WERI-Rb-1 (cell line): ENCODE results near the gene ALOXE3.
"Not testable (repeated sequence)": the region's sequence is repeated elsewhere in the genome, so short reads cannot be mapped to it uniquely, and the experiment has no call there.

Source experiments
- DNase-seq: peaks from one replicate; pipeline ENCODE4 v3.0.0-alpha.2; 2020
- H3K27ac ChIP-seq: fragments of 250-450 bp; sonication (Bioruptor Pico); 2 replicates; pipeline ENCODE4 v1.5.1; 2020; ENCODE audit warnings: mild to moderate bottlenecking, moderate library complexity
- H3K27me3 ChIP-seq: fragments of 250-450 bp; sonication (Bioruptor Pico); 2 replicates; pipeline ENCODE4 v1.5.1; 2021; ENCODE audit warnings: mild to moderate bottlenecking, low read depth, moderate library complexity; ENCODE audit not compliant: insufficient read depth, severe bottlenecking
- H3K36me3 ChIP-seq: fragments of 250-450 bp; sonication (Bioruptor Pico); 2 replicates; pipeline ENCODE4 v1.5.1; 2020; ENCODE audit warnings: mild to moderate bottlenecking, moderate library complexity
- H3K4me3 ChIP-seq: 2 replicates; pipeline ENCODE4 v1.5.1; 2011; ENCODE audit warnings: low read depth, mild to moderate bottlenecking, control low read depth, low read length
- H3K9me3 ChIP-seq: fragments of 250-450 bp; sonication (Bioruptor Pico); 2 replicates; pipeline ENCODE4 v1.5.1; 2021; ENCODE audit warnings: mild to moderate bottlenecking, moderate library complexity; ENCODE audit not compliant: severe bottlenecking
- TF ChIP-seq, protein P1 (sequence below): IDR thresholded peaks from 2 replicates; pipeline ENCODE4 v1.5.1; 2011; ENCODE audit warnings: low read depth, mild to moderate bottlenecking, control low read depth, inconsistent platforms, low read length

The ALOXE3 gene

DNA sequence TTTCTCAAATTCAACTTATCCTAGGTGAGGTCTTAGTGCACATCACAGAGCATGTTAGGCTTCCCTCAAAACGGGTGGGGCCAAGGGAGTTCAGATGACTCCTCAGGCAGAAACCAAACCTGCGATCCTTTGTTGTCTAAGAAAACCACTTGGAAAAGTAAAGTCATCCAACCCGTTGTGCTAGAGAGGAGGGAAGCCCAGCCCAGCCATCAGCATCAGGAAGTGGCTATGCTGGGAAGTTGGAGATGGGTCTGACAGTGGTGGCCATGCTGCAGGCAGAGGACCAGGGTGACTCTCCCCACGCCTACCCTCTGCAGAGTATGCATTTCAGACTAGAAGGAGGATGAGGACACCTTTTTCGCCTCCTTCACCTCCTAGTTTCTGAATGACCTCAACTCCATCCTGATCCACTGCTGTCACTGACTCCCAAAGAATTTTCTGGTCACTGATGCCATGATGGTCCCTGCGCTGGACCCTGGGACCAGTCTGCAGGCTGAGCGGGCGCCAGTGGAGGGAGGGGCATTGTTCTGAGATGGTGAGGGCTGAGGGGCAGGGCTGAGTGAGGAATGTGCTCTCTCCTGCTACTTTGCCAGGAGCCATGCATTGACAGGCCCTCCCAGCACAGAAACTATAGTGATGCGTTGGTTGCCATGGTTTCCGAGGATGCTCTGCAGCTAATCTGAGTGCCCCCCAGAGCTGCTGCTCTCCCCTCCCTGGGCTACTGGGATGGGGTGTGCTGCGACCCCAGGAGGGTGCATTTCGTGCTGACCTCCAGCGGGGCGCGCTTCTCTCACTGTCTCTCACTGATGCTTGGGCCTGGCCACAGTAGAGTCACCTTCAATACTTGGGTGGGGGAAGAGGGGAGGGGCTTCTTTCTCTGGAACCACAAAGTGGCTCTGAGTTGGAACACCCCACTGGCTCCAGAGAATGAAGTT, 51.2 kb downstream of the ALOXE3 start:
- Histone ChIP-seq H3K27me3 (no peaks in the 10 kb centered on the region), H3K9me3 (no peaks in the 10 kb centered on the region), H3K4me3 (no peak overlapping the region), H3K36me3 (no peaks in the 10 kb centered on the region), H3K27ac (no peak overlapping the region)
- DNase-seq: no peak
- TF ChIP-seq, protein P1, sequence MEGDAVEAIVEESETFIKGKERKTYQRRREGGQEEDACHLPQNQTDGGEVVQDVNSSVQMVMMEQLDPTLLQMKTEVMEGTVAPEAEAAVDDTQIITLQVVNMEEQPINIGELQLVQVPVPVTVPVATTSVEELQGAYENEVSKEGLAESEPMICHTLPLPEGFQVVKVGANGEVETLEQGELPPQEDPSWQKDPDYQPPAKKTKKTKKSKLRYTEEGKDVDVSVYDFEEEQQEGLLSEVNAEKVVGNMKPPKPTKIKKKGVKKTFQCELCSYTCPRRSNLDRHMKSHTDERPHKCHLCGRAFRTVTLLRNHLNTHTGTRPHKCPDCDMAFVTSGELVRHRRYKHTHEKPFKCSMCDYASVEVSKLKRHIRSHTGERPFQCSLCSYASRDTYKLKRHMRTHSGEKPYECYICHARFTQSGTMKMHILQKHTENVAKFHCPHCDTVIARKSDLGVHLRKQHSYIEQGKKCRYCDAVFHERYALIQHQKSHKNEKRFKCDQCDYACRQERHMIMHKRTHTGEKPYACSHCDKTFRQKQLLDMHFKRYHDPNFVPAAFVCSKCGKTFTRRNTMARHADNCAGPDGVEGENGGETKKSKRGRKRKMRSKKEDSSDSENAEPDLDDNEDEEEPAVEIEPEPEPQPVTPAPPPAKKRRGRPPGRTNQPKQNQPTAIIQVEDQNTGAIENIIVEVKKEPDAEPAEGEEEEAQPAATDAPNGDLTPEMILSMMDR: no peak

DNA sequence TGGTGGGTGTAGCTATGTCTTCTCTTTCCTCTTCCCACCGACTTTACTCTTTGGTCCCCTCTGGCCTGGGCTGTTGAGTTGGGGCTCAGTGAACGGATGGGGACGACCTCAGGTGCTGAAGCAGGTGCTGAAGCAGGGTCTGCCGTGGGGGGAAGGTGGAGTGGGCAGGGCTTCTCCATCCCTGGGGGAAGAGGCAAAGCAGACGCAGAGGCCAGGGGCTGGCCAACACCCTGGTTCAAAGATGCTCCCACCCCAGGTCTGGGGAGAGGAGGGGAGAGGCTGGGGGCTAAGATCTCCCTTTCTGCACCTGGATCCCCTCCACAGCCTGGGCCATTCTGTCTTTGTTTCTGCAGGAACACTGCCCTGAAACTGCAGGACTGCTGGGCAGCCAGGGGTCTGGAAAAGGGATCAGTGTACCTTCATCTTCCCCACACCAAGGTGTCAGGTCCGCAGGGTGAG, 53.7 kb downstream of the ALOXE3 start:
- Histone ChIP-seq H3K36me3 (no peaks in the 10 kb centered on the region), H3K27me3 (no peaks in the 10 kb centered on the region), H3K9me3 (no peaks in the 10 kb centered on the region), H3K27ac (no peak overlapping the region), H3K4me3 (no peak overlapping the region)
- TF ChIP-seq, protein P1: no peak
- no peak for DNase-seq

DNA sequence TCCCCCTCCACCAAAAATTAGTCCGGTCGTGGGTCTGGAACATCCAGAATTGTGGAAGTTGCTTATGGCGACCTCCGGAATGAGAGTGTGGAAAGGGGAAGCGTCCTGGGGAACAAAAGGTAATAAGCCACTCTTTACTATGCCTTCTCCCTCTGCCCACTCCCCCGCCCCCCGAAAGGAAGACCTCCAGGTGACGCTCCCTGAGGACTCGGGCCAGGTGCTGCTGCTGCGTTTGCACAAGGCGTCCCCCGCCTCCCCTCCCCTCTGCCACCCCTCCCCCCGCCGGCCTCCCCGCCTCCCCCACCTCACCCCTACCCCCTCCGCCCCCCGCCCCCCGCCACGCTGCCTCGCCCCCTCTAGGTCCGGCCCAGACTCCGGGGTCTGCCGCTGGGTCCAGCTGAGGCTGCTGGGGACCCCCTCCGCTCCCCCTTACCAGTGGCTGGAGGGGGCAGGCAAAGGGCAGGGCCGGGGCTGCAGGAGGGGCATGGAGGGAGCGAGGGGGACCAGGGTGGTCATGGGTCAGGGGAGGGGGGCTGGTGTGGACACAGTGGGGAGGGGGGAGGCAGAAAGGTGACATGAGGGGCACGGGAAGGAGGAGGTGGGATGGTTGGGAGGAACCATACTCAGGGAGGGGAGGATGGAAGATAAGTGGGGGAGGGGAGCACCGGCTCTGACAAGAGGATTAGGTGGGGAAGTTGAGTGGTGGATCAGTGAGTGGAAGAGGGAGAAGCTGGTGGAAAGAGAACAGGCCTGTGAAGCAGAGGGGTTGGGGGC, 54.4 kb downstream of the ALOXE3 start:
- TF ChIP-seq, protein P1: no peak
- Histone ChIP-seq H3K4me3 (no peak overlapping the region), H3K27ac (no peak overlapping the region), H3K9me3 (no peaks in the 10 kb centered on the region), H3K36me3 (no peaks in the 10 kb centered on the region), H3K27me3 (no peaks in the 10 kb centered on the region)
- peak; percentile 36 for DNase-seq

DNA sequence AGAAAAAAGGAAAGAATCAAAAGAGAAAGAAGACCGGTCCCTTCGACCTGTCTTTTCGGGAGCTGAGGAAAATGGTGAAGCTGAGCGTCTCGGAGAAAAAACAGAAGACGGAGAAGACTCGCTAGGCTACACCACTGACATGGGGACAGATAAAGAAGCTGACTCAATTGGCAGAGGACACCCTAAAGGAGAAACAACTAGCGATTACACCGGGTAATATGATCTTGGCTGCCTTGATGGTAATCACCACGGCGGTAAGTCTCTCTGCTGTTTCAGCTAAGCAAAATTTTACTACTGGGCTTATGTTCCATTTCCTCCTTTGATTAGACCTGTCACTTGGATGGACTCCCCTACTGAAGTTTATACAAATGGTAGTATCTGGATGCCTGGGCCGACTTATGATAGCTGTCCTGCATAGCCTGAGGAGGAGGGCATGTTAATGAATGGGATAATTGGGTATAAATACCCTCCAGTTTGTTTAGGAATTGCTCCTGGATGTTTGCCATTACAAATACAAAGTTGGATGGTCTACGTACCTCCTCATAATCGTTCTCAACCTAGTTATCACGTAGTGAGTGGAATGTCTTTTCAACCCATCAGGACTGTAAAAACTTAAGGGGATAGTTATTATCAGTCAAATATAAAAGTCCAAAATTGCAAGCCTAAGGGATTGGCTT, 55.4 kb downstream of the ALOXE3 start:
- DNase-seq: no peak
- Histone ChIP-seq H3K27ac (no peak overlapping the region), H3K27me3 (no peaks in the 10 kb centered on the region), H3K4me3 (no peak overlapping the region), H3K36me3 (no peaks in the 10 kb centered on the region), H3K9me3 (no peaks in the 10 kb centered on the region)
- TF ChIP-seq, protein P1: no peak

DNA sequence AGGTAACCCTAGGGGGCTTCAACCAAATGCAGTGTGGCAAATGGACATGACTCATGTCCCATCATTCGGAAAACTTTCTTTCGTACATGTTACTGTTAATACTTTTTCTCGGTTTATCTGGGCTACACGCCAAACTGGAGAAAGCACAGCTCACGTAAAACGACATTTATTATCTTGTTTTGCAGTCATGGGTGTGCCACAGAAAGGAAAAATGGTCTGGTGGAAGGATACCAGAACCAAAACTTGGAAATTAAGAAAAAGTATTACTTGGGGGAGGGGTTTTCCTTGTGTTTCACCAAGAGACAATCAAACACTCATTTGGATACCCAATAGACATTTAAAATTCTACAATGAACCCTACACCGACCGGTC, 55.9 kb downstream of the ALOXE3 start:
- Histone ChIP-seq H3K27me3 (no peaks in the 10 kb centered on the region), H3K4me3 (no peak overlapping the region)
- TF ChIP-seq, protein P1: no peak

DNA sequence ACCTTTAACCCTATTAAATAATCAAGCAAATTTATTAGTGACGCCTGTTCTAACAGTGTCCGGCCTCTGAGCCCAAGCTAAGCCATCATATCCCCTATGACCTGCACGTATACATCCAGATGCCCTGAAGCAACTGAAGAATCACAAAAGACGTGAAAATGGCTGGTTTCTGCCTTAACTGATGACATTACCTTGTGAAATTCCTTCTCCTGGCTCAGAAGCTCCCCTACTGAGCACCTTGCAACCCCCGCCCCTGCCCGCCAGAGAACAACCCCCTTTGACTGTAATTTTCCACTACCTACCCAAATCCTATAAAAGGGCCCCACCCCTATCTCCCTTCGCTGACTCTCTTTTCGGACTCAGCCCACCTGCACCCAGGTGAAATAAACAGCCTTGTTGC, 56.5 kb downstream of the ALOXE3 start:
- H3K4me3 ChIP-seq, H3K27me3 ChIP-seq, H3K9me3 ChIP-seq: not testable (repeated sequence)

More for the DNA sequence above, 55.9 kb downstream of the ALOXE3 start:
- Histone ChIP-seq H3K9me3 (no peaks in the 10 kb centered on the region), H3K36me3 (no peaks in the 10 kb centered on the region), H3K27ac (no peak overlapping the region)
- no peak for DNase-seq

More for the DNA sequence above, 56.5 kb downstream of the ALOXE3 start:
- not testable (repeated sequence) for H3K27ac ChIP-seq, DNase-seq, H3K36me3 ChIP-seq
